NCI-H2029 treated with DMSO at 0.1 percent for 48 hours (cell line): Measurements from ENCODE around the gene DOCK6.

Experiments used
- DNase-seq: peaks from one replicate; lab custom pipeline; 2025; lab: John Stamatoyannopoulos, UW

Gene DOCK6

GRCh38 chr19:11273989-11274388 lies 11.7 kb upstream of the DOCK6 start:
- DNase-seq, result no peak

DNA sequence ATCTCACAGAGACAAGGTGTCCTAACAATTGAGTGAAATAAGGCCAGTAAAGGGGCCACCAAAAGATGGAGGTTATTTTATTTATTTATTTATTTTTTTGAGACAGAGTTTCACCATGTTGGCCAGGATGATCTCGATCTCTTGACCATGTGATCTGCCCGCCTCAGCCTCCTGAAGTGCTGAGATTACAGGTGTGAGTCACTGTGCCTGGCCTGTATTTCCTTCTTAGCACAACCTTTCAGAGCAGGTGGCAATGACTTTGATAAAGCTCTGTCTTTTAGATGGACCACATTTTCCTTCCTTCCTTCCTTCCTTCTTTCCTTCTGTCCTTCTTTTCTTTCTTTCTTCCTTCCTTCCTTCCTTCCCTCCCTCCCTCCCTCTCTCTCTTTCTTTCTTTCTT lies 11.0 kb upstream of the DOCK6 start:
- DNase-seq, result no peak

- DNase-seq, result no peak
Observed at GRCh38 chr19:11269408-11269807, 7.1 kb upstream of the DOCK6 start.

DNA sequence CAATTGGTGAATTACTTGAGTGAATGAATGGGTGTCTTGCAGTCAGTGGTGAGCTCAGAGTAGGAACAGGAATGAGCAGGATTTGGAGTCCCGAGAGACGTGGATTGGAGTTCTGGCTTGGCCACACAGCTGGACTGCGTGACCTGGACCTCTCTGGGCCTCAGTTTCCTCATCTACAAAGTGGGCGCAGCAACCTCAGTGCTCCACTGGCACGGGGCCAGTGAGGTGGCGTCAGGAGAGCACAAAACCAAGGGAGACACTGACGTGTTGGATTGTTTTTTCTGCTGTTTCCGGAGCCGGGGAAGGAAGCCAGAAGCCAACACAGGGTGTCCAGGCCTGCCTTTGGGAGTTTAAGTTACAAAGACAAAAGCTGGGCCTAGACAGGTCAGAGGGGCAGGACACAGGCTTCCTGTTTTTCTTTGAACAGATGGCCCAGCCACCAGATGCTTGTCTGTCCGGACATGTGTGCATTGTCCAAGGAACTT lies 6.5 kb upstream of the DOCK6 start:
- DNase-seq, result no peak

DNA sequence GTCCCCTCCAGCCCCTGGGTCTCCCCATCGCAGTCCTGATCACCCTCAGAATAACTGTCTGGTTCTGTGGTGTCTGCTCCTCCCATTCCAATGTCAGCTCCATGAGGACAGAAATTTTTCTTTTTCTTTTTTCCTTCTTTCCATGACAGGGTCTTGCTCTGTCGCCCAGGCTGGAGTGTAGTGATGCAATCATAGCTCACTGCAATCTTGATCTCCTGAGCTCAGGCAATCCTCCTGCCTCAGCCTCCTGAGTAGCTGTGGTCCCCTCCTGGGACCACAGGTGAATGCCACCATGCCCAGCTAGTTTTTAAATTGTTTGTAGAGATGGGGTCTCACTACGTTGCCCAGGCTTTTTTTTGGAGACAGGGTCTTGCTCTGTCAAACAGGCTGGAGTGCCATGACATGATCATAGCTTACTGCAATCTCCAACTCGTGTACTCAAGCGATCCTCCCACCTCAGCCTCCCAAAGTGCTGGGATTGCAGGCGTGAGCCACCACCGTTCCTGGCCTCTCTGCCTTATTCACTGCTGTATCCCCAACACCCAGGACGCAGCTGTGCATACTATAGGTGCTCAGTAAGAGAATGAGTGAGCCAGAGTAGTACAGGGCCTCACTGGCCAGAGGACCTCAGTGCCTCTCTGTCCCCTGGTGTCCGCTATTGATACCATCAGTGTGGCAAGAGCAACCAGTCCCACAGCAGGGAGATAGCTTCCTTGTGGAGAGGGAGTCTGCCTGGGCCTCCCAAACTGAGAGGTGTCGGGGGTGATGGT lies 5.2 kb upstream of the DOCK6 start:
- DNase-seq, result no peak

GRCh38 chr19:11265785-11266236 lies 3.5 kb upstream of the DOCK6 start:
- DNase-seq, result no peak

DNA sequence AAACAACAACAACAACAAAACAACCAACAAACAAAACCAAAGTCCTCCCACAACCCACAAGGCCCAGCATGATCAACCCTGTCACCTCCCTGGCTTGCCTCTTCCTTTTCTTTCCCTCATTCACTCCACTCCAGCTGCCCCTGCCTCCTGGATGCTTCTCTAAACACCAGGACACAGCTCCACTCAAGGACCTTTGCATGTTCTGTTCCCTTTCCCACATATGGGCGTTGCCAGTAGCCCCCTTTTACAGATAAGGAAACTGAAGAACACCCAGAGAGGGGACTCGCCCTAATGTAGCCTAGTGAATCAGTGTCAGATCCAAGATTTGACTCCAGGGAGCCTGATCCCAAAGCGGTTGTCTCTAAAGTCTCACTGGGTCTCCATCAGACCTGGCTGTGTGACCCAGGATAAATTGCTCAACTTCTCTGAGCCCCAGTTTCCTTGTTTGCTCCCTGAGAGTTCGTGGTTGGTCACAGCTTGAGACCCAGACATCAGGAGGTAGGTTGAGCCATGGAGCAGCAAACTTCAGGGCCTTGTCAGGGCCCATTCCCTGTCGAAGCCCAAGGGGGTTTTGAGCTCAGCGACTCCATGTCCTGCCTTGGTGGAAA lies 3.0 kb upstream of the DOCK6 start:
- no peak for DNase-seq

- DNase-seq, result no peak
Observed at GRCh38 chr19:11264452-11265176, 2.3 kb upstream of the DOCK6 start.

- DNase-seq, result no peak
Observed at GRCh38 chr19:11263726-11264125, 1.4 kb upstream of the DOCK6 start.

DNA sequence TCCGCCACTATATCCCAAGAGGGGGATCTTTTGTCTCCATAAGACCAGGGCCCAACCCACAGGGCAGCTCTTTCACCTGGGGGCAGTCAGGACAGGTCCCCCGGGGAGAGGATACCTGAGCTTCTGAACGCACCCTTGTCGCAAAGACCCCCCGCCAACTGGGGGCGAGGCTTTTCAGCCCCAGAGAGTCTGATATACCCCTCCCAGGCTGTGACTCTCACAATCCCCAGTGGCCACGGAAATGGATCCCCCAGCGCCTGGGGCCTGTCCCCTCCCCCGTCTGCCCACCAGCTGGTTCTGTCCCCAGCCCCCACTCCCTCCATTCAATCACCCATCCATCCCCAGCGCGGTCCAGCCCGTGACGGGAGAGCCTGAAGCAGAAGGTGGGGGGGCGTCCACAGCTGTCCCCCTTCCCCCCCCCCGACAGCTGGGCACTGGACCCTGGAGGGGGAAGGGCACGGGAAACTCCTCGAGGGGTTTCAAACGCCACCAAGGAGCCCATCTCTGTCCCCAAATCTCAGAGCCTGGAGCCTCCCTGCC lies 823 bp downstream of the DOCK6 start:
- DNase-seq, result no peak

DNA sequence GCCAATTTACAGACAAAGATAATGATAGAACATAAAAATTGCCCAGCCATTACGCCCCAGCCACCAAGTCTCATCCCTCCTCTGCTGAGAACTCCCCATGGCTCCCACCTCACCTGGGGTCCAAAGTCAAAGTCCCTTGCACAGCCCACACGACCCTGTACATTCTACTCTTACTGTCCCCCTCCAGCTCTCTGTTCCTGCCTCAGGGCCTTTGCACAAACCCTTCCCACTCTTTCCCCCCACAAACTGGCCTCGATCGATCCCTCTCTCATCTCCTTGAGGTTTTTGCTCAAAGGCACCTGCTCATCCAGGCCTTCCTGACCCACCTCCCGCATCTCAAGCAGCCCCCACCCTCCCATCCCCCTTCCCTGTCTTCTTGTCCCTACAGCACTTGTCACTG lies 1.3 kb downstream of the DOCK6 start:
- no peak for DNase-seq

- DNase-seq, result no peak
Observed at GRCh38 chr19:11257846-11258380, 4.4 kb downstream of the DOCK6 start.

- no peak for DNase-seq
Observed at GRCh38 chr19:11256189-11256588, 6.1 kb downstream of the DOCK6 start.

- no peak for DNase-seq
Observed at GRCh38 chr19:11254666-11255065, 7.7 kb downstream of the DOCK6 start.

DNA sequence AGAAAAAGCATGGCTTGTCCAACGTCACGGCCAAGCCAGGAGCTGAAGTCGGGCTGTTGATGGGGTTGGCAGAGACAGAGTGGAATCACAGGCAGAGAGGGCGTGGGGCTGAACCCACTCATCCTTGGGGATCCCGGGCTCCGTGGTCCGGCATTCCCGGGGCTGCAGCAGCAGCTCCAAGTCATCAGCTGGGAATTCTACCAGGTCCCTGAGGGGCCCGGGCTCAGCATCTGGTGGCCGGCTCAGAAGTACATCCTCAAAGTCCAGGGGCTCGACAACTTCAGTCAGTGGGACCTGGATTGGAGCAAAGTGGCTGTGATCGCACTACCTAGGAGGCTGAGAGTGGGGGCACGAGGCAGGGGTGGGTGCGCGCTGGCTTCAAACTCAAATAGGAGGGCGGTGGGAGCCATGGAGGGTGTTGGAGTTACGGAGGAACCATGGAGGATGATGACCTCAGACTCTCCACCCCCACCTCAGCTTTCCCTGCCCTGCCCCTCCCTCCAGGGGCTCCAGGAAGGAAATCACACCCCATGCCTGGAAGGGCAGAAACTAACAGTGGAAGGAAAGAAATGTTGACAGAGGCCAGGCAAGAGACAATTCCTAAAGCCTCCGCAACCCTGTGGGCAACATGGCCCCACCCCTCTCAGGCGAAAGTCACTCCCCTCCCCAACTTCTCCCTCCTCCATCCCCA lies 9.5 kb downstream of the DOCK6 start:
- no peak for DNase-seq

DNA sequence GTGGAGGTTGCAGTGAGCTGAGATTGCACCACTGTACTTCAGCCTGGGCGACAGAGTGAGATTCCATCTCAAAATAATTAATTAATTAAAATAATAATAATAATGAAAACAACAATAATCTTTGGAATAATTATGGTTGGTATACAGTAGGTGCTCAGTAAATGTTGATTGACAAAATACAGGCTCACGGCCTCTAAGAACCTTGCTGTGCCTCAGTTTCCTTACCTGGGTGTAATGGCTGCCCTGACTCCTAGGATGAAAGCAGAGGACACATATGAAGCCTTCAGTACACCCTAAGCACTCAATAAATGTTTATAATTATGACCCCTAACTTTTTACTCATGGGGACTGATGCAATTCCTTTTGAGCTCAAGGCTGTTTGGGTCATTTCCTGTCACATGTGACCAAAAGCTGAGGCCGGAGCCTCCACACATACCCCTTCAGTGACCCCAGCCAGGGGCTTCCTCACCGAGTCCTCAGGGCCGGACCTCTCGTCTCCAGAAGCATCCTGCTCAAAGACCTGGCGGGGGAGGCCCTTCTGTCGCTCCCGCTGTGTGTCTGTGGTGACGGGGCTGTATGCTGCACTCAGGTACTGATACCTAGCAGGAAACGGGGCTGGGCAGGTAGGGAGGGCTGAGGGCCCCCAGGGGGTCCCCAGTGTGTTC lies 10.5 kb downstream of the DOCK6 start:
- no peak for DNase-seq

DNA sequence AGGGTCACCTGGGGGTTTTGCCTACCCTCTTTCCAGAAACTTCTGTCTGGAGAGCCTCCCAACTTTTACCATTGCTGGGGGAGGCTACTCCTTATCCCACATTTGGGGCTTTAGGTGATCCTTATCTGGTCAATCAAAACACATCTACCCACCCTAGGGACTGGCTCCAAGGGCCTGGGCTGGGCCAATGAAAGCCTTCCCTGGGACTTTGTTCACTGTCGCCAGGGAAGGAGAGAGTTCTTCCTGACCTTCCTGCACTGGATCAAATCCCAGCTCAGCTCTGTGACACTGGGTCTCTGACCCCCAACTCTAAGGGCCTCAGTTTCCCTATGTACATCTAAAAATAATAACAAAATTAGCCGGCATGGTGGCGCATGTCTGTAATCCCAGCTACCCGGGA lies 11.1 kb downstream of the DOCK6 start:
- DNase-seq, result no peak

- DNase-seq, result no peak
Observed at GRCh38 chr19:11248852-11249251, 13.5 kb downstream of the DOCK6 start.

GRCh38 chr19:11247934-11248333 lies 14.4 kb downstream of the DOCK6 start:
- no peak for DNase-seq

- DNase-seq, result no peak
Observed at GRCh38 chr19:11247391-11247790, 14.9 kb downstream of the DOCK6 start.

DNA sequence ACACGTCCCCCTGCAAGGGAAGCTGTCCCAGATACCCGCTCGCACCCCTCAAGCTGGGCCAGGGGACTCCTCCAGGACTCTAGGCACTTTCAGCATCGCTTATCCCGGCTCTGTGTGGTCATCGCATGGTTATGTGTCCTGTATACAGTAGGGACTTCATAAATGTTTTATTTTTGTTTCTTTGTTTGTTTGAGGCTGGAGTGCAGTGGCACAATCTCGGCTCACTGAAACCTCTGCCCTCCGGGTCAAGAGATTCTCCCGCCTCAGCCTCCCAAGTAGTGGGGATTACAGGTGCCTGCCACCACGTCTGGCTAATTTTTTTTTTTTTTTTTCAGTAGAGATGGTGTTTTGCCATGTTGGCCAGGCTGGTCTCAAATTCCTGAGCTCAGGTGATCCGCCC lies 15.4 kb downstream of the DOCK6 start:
- DNase-seq, result no peak
